HG03342 (cell line): Measurements from ENCODE around the gene COL16A1.

Experiments
- ATAC-seq: cut with Tn5 transposase; IDR thresholded peaks from one replicate; pipeline ENCODE4 v1.9.1; 2021; ENCODE audit warnings: mild to moderate bottlenecking, moderate library complexity; ENCODE audit not compliant: unreplicated experiment

The COL16A1 gene

DNA sequence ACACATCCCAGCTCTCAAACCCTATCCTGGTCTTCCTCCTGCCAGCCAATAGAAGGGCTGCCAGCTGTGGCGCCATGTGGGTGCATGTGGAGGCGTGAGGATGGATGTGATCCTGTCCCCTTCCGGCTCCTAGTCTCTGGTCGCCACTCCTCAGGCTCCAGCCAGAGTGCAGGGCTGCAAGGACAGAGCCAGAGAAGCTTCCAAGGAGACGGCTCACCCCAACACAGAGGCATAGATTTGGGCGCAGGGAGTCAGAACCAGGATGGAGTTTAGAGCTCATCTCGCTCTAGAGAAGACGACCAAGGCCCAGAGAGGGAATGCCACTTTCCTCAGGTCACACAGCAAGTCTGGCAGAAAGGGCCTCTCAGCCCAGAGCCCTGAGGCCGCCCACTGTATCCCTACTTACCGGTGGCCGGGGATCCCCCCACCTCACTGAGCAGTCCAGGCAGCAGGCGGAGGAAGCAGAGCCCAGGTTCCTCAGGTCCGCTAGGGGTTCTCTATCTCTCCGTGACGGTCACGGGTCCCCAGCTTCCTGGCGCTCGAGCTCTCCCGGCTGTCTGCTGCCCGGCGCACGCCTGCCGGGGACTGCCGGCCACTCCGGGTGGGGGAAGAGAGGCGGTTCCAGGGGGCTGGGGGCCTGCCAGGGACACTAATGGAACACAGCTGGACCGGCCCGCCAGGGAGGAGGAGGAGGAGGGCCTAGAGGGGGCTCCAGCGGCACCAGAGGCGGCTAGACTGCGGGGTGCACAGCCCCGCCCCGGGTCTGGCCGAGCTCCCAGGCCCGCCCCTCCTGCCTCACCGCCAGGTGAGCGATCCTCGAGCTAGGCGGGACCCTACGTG is at the start of gene COL16A1:
COL16A1 (minus strand) TSS at position 587 of the 840 bp plus-strand sequence. CDS start 1,824 bp downstream, outside the sequence.
- no peak for ATAC-seq

DNA sequence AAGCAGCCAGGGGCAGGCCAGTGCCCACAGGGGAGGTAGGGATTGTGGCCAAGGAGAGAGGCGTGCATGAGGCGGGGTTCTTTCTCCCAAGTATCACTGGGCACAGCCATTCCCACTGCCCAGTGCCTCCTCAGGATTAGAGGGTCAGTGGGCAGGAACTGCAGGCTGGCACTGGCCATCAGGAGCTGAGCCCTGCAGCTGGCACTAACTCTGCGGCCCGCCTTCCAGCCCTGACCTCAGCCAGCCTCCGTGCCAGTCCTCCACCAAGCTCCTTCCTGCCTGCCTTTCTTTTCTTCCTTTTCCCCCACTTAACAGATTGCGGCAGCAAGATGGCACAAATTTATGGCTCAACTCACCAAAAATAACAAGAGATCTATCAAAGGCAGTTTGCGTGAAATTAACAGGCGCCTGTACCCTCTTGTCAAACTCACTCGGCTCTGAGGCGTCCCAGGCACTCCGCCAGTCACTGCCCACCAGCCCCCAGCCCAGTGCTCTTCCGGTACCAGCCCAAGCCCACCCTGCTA is 49.2 kb upstream of the COL16A1 start:
- no peak for ATAC-seq

DNA sequence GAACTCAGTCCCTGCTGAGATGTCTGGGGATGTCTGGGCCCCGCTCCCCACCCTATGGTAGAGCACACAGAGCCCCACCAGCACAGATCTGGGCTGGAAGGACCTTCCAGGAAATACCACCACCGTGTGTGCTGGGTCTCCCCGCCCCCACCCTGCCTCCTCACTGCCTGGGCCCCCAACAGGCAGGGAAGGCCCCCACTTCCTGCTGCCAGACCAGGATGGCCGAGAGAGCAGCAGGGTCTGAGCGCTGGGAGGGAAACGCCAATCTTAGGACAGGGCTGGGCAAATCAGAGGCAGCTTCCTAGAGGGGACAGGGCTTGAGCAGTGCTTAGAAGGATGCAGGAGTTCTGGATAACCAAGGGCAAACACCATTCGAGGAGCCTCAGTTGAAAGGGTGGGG is 48.4 kb upstream of the COL16A1 start:
- ATAC-seq: no peak

DNA sequence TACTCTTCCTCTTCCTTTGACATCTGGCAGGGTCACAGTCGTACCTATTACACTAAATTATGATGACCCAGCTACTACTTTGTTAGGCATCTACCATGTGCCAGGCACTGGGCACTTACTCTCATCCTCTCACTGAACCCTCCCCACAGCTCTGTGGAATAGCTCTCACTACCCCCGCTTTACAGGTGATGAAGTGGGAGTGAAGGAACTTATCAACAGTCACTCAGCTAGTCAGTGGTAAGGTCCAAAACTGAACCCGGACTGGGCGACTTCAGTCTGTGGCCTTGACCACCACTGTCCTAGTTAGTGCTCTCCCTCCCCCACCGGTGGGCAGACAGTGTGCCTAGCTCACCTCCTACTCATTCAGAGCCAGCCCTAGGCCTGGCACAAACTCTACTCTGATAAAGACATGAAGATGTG is 48.0 kb upstream of the COL16A1 start:
- no peak for ATAC-seq

DNA sequence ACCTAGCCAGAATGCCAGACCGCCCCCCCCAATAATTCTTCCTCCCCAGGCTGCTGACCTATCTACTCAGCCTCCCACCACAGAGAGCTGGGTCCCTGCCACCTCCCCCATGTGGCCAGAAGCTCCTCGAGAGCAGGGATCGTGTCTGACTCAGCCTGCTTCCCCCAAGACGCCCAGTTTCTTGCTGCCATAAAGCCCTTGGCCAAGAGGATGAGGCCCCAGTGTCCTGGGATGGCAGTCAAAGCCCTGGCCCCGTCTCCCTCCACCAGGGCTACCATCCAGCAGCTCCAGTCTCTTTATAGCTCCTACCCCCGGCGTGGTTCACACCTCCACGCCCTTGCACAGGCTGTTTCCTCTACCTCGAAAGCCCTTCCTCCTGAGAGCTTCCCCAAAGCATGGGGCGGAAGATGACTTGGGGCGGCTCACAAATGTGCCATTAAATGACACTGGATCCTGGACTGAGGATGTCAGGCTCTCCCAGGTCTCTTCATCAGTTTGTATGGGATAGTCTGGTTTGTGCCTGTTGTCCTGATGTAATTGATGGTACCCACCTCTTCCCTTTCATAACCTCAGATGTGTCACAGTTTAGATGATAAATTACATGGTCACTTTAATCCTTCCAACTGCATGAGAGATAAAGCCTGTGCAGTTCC is 47.2 kb upstream of the COL16A1 start:
- ATAC-seq: no peak

DNA sequence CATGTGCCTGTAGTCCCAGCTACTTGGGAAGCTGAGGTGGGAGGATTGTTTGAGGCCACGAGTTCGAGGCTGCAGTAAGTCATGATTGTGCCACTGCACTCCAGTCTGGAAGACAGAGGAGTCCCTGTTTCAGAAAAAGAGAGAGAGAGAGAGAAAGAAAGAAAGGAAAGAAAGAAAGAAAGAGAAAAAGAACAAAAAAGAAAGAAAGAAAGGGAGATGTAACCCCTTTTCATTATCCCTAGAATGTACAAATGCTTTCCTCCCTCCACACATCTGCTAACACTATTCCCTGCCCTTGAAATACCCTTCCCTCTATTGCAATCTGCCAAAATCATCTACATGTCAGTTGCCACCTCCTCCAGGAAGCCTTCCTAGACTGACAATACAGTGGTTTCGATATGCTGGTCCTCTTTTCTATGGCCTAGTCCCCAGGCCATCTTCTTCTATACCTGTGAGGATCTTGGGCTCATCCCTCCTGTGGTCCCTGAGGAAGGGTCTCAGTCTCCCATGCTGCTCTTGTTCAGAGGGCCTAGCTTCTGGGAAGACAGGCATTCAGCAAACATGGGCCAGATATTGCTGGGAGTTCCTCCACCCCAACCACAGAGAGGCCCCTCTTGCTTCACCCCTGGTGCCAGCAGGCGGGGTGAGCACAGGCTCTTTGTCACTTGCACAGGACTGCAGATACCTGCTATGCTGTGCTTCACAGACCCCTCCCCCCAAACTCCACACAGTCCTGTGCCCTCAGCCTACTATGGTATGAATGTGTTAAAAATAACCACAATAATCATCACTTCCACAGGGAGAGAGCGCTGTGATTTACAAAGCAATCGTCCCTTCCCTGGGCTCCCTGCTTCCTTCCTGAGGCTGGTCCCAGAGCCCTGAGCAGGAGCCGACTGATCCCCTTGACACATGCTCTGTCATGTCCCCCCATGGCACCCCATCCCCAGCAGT is 46.2 kb upstream of the COL16A1 start:
- no peak for ATAC-seq

DNA sequence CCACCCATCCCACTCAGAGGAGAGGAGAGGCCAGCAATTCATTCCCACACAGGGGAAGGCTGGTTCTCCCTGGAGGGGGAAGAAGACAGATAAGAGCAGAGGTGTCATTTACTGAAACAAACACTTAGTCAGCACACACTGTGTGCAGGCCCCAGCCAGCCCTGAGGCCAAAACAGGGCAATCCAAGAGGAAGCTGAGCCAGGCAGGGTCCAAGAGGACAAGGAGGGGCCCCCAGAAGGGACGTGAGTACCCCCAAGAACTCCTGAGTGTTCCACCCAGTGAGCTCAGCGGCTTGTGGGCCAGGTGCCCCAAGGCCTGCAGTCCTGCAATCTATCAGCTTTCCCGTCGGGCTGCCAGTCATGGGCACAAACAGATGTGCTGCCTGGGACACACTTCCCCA is 44.5 kb upstream of the COL16A1 start:
- ATAC-seq: no peak

DNA sequence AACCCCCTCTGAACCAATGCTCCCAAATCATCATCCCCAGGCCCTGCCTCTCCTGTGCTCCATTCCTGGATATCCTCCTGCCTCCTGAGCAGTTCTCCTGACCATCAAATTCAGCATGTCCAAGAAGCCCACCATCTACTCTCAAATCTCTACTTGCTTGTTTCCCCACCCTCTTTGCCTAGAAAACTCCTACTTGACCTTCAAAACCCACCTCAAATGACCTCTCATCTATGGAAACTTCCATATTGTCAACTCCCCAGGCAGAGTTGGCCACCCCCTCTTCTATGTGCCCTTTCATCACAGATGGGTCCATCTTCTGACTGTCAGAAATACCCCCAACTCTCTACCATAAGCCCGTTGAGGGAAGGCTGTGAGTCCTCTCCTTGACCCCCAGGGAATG is 43.5 kb upstream of the COL16A1 start:
- no peak for ATAC-seq

DNA sequence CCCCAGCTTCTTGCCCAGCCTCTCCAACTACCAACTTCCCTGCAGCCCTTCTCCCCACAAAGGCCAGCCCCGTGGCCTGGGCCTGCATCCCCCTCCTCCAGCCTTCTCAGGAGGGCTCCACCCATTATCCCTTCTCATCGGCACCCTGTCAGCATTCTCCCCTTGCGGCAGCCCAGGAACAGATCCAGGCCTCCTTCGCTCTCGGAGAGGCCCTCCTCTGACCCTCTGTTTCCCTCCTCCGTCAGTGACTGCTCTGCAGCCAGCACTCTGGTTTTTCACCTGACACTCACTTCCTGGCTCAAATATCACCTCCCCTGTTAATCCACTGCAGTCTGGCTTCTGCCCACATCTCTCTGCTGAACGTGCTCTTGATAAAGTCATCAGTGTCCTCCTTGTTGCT is 42.9 kb upstream of the COL16A1 start:
- no peak for ATAC-seq

DNA sequence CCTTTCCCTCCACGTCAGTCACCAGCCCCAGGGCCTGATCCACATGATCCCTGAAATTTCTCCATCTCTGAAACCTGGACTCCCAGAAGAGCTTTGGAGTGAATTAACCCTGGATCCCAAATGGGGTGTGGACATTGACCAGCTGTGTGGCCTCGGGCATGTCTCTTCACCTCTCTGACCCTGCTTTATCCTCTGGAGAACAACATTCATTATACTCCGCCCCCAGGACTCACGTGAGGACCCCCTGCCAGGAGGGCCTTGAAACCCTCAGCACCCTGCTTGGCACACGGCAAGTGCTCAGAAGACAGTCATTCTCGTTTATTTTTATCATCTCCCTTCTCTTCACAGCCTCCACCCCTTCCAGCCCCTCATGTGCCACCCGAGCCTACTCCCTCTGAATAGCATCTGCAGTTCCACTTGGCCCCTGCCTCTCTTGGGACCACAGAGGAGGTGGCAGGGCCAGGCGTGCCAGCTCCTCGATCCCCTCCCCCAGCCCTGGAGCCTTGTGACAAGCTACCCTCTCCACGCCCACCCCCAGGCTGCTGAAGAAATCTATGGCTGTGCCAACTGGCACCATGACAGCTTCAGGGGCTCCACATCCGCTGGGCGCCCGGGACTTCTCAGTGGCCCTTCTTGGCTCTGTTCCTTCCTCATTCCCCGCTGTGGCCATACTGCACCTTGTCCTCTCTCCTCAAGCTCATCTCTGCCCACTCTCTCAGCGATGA is 42.3 kb upstream of the COL16A1 start:
- ATAC-seq: no peak

DNA sequence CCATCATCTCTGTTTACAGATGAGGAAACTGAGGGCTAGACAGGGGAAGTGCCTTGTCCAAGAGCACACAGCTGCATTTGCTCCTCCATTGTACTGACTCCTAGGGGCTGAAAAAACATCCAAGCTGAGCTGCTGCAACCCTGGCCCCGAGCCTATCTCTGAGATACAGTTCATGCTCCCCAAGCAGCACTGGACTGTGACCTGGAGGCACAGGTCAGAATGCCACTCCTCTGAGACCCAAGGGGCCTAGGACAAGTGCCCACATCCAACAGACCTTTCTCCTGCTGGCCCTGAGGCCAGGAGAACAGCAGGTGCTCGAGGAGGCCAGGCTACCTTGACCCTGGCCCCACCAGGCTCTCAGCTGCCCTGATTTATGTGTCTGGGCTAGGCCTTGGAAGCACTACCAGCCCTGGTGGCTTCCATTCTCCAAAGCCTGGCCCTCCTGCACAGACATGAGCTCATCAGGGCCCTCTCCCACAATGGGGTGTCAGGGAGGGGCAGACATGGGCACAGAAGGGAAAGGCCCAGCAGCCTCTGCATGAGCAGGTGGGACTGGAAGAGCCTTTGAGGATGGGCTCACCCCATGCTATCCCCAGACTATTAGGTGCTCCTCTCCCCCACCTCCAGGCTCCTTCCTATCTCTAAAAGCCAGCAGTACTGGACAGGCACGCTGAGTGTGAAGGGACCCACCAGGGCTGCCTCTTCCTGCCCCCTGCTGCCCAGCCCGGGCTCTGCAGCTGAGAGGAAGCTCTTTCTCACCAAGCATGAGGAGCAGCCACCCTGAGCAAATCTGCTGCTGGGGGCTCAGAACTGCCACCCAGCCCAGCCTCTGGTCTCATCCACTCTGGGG is 41.5 kb upstream of the COL16A1 start:
- no peak for ATAC-seq

DNA sequence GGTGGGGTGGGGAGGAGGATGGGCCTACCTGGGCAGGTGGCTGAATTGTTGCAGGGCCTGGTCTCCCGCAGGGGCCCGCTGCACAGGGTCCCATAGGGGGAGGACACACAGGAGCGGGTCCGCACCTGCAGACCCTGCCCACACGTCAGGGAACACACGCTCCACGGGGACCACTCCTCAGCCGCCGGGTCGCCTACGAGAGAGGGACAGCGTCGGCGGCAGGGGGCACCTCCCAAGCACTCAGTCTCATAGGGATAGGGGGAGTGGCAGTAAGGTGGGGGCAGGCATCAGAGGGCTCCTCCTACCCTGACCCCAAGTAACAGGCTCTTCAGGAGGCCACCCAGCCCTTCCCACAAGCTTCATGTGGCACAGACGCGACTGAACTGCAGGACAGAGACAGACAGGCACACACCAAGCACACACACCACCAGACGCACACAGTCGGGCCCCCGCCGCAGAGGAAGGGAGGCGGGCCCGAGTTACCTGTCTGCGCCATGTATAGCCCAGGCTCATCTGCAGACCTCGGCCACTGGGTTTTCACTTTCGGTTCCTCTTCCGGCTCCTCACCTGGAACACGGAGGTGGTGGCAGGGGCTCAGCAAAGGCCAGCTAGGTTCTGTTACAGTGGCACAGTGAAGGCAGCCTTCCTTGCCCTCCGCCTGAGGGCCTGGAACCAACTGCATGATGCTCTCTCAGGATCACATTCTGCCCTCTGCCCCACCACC is 40.5 kb upstream of the COL16A1 start:
- ATAC-seq: peak; percentile 53

DNA sequence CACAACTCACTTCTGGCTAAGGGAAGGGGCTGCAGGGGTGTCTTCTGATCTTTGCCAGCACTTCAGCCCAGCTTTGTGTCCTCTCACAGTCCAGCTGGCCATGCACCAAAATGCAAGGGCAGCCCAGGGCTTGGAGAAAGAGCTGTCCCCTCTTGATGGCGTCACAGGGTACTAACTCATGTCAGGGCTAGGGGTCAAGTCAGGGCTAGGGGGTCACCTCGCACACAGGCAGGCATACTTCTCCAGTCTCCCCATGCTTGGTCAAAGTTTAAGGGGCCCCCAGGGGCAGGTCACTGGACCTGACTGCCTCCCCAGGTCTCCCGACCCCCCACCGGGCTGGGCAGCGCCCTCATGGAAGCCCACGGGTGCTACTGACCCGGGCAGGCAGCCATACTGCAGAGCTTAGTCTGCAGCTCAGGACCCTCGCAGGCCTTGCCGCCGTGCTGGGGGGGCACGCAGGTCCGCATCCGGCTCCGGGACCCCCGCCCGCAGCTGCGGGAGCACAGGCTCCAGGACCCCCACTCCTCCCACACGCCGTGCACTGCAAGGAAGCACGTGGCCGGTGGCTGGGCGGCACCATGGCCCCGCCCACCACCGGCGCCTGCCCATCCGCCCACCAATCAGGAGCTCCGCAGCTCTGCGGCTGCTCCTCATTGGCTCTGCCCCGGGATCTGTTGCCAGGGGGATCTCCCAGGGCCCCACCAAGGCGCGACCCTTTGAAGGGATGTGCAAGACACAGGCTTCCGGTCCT is 38.8 kb upstream of the COL16A1 start:
- ATAC-seq: no peak

DNA sequence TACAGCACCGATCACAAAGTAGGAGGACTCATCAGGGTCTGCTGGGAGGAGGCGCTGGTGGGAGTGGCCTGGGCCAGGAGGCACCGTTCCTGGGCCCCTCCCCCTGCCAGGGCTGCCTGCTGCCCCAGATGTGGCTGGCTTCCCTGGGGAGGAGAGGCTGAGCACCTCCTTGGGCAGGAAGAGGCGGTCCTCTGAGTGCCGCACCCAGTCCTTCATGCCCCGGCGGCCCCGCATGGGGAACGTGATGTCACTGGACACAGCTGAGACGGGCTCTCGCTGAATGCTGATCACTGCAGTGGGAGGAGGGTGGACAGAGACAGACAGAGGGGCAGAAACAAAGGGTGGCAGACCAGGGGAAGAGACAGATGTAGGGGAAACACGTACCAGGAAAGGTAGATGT is 35.5 kb upstream of the COL16A1 start:
- no peak for ATAC-seq

DNA sequence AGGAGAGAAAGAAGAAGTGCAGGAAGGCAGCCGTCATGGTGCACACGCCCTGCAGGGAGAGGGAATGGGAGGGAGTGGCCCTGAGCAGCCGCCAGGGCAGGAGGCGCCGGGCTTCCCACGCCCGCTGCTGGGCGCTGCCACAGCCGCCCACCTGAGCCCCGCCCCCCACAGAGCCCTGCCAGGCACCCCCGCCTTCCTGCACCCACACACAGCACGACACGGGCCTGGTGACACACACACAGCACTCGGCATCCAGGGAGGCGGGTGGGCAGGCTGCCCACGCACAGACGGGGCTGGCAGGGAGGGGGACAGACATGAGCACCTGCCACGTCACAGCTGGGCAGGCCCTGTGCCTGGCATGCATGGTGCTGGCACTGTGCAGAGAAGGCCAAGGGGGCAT is 32.9 kb upstream of the COL16A1 start:
- no peak for ATAC-seq

DNA sequence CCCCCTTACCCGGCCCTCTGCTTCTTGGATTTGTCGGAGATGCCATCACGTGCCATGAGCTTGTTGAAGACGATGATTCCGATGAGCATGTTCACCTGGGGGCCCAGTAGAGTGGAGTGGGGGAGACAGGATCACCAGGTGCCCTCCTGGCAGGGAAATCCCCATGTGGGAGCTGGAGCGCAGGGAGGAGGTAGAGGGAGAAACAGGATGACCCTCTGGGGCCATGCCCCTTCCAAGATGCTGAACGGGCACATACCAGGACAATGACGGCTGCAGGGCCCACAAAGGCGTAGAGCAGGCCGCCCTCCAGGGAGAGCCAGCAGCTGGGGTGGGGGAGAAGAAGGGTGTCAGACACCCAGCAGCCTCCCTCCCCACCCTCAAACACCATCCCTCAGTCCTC is 31.8 kb upstream of the COL16A1 start:
- no peak for ATAC-seq

DNA sequence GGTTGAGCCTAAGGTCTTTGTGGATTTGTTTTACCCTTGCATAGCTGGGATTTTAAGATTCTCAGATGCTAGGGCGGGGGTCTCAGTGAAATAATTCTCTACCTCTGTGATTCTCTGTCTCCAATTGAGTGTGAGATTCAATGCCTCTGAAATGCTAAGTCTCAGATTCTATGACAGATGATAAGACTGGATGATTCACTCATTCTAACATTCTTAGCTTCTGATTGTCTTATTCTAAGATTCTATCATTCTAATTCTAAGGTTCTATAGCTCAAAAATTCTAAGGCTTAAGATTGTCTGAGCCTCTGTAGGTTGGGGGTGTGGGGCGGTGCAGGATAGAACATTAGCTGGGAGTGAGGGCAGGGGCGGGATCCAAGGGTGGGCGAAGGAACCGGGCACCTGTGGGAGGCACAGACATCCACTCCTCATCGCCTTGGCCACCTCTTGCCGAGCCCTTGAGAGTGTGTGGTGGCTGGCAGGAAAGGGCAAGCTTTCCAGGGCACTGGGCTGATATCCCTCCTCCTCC is 30.8 kb upstream of the COL16A1 start:
- no peak for ATAC-seq
